Smooth muscle cell (in vitro differentiated cells): ENCODE measurements around the gene MMAB. TPM values are rescaled to one million over a fixed set of nuclear protein-coding genes. Genes with fewer than 3 reads are reported as not detected.

Source experiments
- DNase-seq: peaks from one replicate; lab custom pipeline; 2025; ENCODE audit not compliant: unreplicated experiment; lab: John Stamatoyannopoulos, UW
- H2AFZ ChIP-seq: fragments of 200-600 bp; sonication (generic); 2 replicates; pipeline ENCODE4 v1.6.0; 2016; ENCODE audit warnings: antibody characterized with exemption, low read depth, mild to moderate bottlenecking
- H3F3A ChIP-seq: fragments of 200-600 bp; sonication (generic); 2 replicates; pipeline ENCODE4 v1.6.0; 2017; ENCODE audit warnings: antibody characterized with exemption, low read depth
- H3K27ac ChIP-seq: fragments of 200-600 bp; sonication (generic); 2 replicates; pipeline ENCODE4 v1.5.1; 2016; ENCODE audit warnings: low read depth, mild to moderate bottlenecking
- H3K27me3 ChIP-seq: fragments of 200-600 bp; sonication (generic); 2 replicates; pipeline ENCODE4 v1.6.1; 2016; ENCODE audit warnings: low read depth, mild to moderate bottlenecking
- H3K36me3 ChIP-seq: fragments of 200-600 bp; sonication (generic); 2 replicates; pipeline ENCODE4 v1.5.1; 2016; ENCODE audit warnings: low read depth
- H3K4me1 ChIP-seq: fragments of 200-600 bp; sonication (generic); 2 replicates; pipeline ENCODE4 v1.5.1; 2016; ENCODE audit warnings: low read depth
- H3K4me2 ChIP-seq: fragments of 200-600 bp; sonication (generic); 2 replicates; pipeline ENCODE4 v1.6.0; 2016; ENCODE audit warnings: mild to moderate bottlenecking
- H3K4me3 ChIP-seq: fragments of 200-600 bp; sonication (generic); 2 replicates; pipeline ENCODE4 v1.5.1; 2016; ENCODE audit warnings: mild to moderate bottlenecking
- H3K79me2 ChIP-seq: fragments of 200-600 bp; sonication (generic); 2 replicates; pipeline ENCODE4 v1.6.0; 2016; ENCODE audit warnings: low read depth, mild to moderate bottlenecking
- H3K9ac ChIP-seq: fragments of 200-600 bp; sonication (generic); 2 replicates; pipeline ENCODE4 v1.6.0; 2016; ENCODE audit warnings: low read depth
- H3K9me3 ChIP-seq: fragments of 200-600 bp; sonication (generic); replicated peaks from 2 replicates; pipeline ENCODE4 v1.5.1; 2016; ENCODE audit warnings: low read depth
- H4K20me1 ChIP-seq: fragments of 200-600 bp; sonication (generic); 2 replicates; pipeline ENCODE4 v1.6.0; 2016; ENCODE audit warnings: low read depth
- CTCF ChIP-seq: fragments of 200-600 bp; sonication (generic); IDR thresholded peaks from 2 replicates; pipeline ENCODE4 v1.5.1; 2017; ENCODE audit warnings: borderline replicate concordance, mild to moderate bottlenecking, antibody characterized with exemption; ENCODE audit not compliant: insufficient read depth, poor library complexity, severe bottlenecking
- WGBS: methylation state at CpG from one replicate; pipeline ENCODE4 v1.1.7; 2016; ENCODE audit warnings: low lambda C conversion rate; 5-methylcytosine and 5-hydroxymethylcytosine counted together
- polyA plus RNA-seq: library from polyadenylated mRNA; unstranded; fragments of >200 nt; fragmentation: Nextera tagmentation; extraction: Ambion mirVana; gene quantifications from 2 replicates; pipeline ENCODE4 v1.2.1, GENCODE V29; 2016
- total RNA-seq: library from RNA; depleted of rRNA; stranded (reverse); fragments of >200 nt; gene quantifications from 2 replicates; pipeline ENCODE4 v1.2.3, GENCODE V29; 2014

The MMAB gene
- total and polyA plus RNA-seq, 2 experiments from 2014 or later: 20.2 to 51.7 TPM

GRCh38 chr12:109544955-109545531 is 28.3 kb downstream of the MMAB start:
- H3K4me1 ChIP-seq: no peaks in the 10 kb centered on the region
- no peak overlapping the region for H3K27ac ChIP-seq
- H3K9ac ChIP-seq: no peak overlapping the region
- H4K20me1 ChIP-seq: no peaks in the 10 kb centered on the region
- no peaks in the 10 kb centered on the region for H3K9me3 ChIP-seq
- no peaks in the 10 kb centered on the region for H3K27me3 ChIP-seq
- no peak for DNase-seq
- peaks cover 3% of the 10 kb centered on the region for H3F3A ChIP-seq
- no peak overlapping the region for H3K4me3 ChIP-seq
- H3K79me2 ChIP-seq: no peaks in the 10 kb centered on the region
- no peak overlapping the region for H2AFZ ChIP-seq
- no peaks in the 10 kb centered on the region for H3K36me3 ChIP-seq
- H3K4me2 ChIP-seq: no peak overlapping the region
- TF ChIP-seq CTCF: no peak
- WGBS: 69% methylated on average over 7 of the region's 7 CpGs

- H3K27ac ChIP-seq: peak overlapping the region; percentile 64
- H3K9me3 ChIP-seq: no peaks in the 10 kb centered on the region
- H2AFZ ChIP-seq: no peak overlapping the region
- H3K36me3 ChIP-seq: no peaks in the 10 kb centered on the region
- H3K9ac ChIP-seq: no peak overlapping the region
- WGBS: 43% methylated on average over 6 of the region's 6 CpGs
- no peak for TF ChIP-seq CTCF
- H3F3A ChIP-seq: peaks cover 10% of the 10 kb centered on the region
- H3K79me2 ChIP-seq: no peaks in the 10 kb centered on the region
- H3K4me2 ChIP-seq: no peak overlapping the region
- H4K20me1 ChIP-seq: no peaks in the 10 kb centered on the region
- no peaks in the 10 kb centered on the region for H3K27me3 ChIP-seq
- no peak overlapping the region for H3K4me3 ChIP-seq
- DNase-seq: no peak
- H3K4me1 ChIP-seq: peaks cover 3% of the 10 kb centered on the region
Measured at GRCh38 chr12:109542876-109543275, 30.4 kb downstream of the MMAB start.

GRCh38 chr12:109542014-109542413 is 31.3 kb downstream of the MMAB start:
- Histone ChIP-seq H3K79me2 (no peaks in the 10 kb centered on the region), H3K27me3 (no peaks in the 10 kb centered on the region), H3K9ac (peak overlapping the region; percentile 14), H3K4me1 (peaks cover 4% of the 10 kb centered on the region), H3K4me3 (no peak overlapping the region), H3K4me2 (peak overlapping the region; percentile 22), H3K36me3 (no peaks in the 10 kb centered on the region), H3F3A (peaks cover 13% of the 10 kb centered on the region), H3K27ac (peak overlapping the region; percentile 64), H4K20me1 (no peaks in the 10 kb centered on the region), H2AFZ (no peak overlapping the region), H3K9me3 (no peaks in the 10 kb centered on the region)
- no peak for DNase-seq
- WGBS: 40% methylated on average over 2 of the region's 2 CpGs
- no peak for TF ChIP-seq CTCF

GRCh38 chr12:109541413-109541726 is 31.9 kb downstream of the MMAB start:
- Histone ChIP-seq H3K27ac (no peak overlapping the region), H3K4me1 (peaks cover 4% of the 10 kb centered on the region), H3K4me2 (no peak overlapping the region), H3K36me3 (no peaks in the 10 kb centered on the region), H2AFZ (no peak overlapping the region), H3K27me3 (no peaks in the 10 kb centered on the region), H3K9ac (no peak overlapping the region), H3K79me2 (no peaks in the 10 kb centered on the region), H3F3A (peaks cover 15% of the 10 kb centered on the region), H4K20me1 (no peaks in the 10 kb centered on the region), H3K9me3 (no peaks in the 10 kb centered on the region), H3K4me3 (no peak overlapping the region)
- TF ChIP-seq CTCF: no peak
- DNase-seq: no peak
- WGBS: 80% methylated on average over 4 of the region's 4 CpGs
